ENCODE measurements around the gene FSD1.

FSD1 gene

GRCh38 chr19:4371247-4372164 is 67.1 kb downstream of the FSD1 start:
- Histone ChIP-seq H3K27ac (ENCODE audit: low read depth, low read length, poor library complexity, severe bottlenecking) (no peak overlapping the region), H3K36me3 (ENCODE audit: insufficient read depth, low read length) (no peaks in the 10 kb centered on the region; the same call in 1 of the 2 replicates), H3K9me2 (ENCODE audit: low read depth, low read length) (no peaks in the 10 kb centered on the region), H3K9me3 (ENCODE audit: low read length) (no peaks in the 10 kb centered on the region), H3K4me1 (ENCODE audit: insufficient read depth, low read length, severe bottlenecking) (peaks cover 43% of the 10 kb centered on the region), H3K79me2 (ENCODE audit: insufficient read depth, low read length) (no peaks in the 10 kb centered on the region), H4K20me1 (ENCODE audit: insufficient read depth, low read length) (no peaks in the 10 kb centered on the region), H3K4me3 (ENCODE audit: low read depth, low read length, poor library complexity, severe bottlenecking) (no peak overlapping the region), H3F3A (ENCODE audit: insufficient read depth, low read length) (no peaks in the 10 kb centered on the region), H3K27me3 (ENCODE audit: insufficient read depth, low read length) (no peaks in the 10 kb centered on the region), H3K4me2 (ENCODE audit: low read length) (no peak overlapping the region), H3K9ac (ENCODE audit: low read length) (no peak overlapping the region), H2AFZ (ENCODE audit: low read length) (no peak overlapping the region)
- TF ChIP-seq EZH2 (IDR thresholded peaks at IDR 0.05; ENCODE audit: borderline replicate concordance, low read length), result no peak
- TF ChIP-seq, protein P1, sequence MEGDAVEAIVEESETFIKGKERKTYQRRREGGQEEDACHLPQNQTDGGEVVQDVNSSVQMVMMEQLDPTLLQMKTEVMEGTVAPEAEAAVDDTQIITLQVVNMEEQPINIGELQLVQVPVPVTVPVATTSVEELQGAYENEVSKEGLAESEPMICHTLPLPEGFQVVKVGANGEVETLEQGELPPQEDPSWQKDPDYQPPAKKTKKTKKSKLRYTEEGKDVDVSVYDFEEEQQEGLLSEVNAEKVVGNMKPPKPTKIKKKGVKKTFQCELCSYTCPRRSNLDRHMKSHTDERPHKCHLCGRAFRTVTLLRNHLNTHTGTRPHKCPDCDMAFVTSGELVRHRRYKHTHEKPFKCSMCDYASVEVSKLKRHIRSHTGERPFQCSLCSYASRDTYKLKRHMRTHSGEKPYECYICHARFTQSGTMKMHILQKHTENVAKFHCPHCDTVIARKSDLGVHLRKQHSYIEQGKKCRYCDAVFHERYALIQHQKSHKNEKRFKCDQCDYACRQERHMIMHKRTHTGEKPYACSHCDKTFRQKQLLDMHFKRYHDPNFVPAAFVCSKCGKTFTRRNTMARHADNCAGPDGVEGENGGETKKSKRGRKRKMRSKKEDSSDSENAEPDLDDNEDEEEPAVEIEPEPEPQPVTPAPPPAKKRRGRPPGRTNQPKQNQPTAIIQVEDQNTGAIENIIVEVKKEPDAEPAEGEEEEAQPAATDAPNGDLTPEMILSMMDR (IDR thresholded peaks at IDR 0.05; ENCODE audit: low read length), result no peak

DNA sequence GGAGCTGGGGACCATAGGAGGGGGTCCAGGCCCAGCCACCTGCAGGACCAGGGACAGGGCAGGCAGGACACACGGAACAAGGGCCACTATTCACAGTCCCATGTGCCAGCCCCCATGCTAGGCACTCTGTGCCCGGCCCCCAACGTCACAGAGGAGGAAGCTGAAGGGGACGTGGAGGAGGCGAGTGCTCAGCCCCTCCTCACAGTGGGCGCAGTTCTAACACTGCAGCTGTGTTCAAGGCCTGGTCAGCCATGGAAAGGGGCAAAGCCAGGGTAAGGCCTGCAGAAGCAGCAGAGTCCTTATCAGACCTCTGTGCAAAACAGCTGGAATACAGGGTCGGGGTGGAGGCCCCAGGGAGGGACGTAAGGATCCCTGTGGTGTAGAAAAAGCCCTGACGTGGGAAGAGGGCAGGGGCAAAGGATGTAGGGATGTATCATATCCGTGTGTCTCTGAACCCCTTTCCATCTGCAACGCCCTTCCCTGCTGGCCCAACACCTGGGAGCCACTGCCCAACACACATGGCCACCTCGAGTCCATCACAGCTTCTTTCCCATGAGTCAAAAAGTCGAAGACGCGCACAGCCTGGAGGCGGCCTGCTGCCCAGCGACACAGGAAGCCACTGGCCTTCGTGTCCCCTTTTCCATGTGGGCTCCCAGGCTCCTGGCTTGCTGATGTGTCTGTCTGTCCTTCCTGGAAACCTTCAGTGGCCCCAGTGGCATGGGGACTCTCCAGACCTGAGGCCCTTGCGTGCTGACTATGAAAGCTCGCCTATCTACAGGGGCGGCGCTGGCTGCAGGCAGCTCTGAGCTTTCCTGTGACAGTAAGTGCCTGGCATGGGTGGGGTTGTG is 68.0 kb downstream of the FSD1 start:
- Histone ChIP-seq H4K20me1 (ENCODE audit: insufficient read depth, low read length) (no peaks in the 10 kb centered on the region), H3K9me2 (ENCODE audit: low read depth, low read length) (no peaks in the 10 kb centered on the region), H3K27ac (ENCODE audit: low read depth, low read length, poor library complexity, severe bottlenecking) (no peak overlapping the region), H2AFZ (ENCODE audit: low read length) (no peak overlapping the region), H3K4me2 (ENCODE audit: low read length) (no peak overlapping the region), H3K9ac (ENCODE audit: low read length) (no peak overlapping the region), H3K36me3 (ENCODE audit: insufficient read depth, low read length) (no peaks in the 10 kb centered on the region; the same call in 1 of the 2 replicates), H3K27me3 (ENCODE audit: insufficient read depth, low read length) (no peaks in the 10 kb centered on the region), H3K9me3 (ENCODE audit: low read length) (no peaks in the 10 kb centered on the region), H3K4me1 (ENCODE audit: insufficient read depth, low read length, severe bottlenecking) (peaks cover 46% of the 10 kb centered on the region), H3F3A (ENCODE audit: insufficient read depth, low read length) (no peaks in the 10 kb centered on the region), H3K4me3 (ENCODE audit: low read depth, low read length, poor library complexity, severe bottlenecking) (no peak overlapping the region), H3K79me2 (ENCODE audit: insufficient read depth, low read length) (no peaks in the 10 kb centered on the region)
- TF ChIP-seq, protein P1 (IDR thresholded peaks at IDR 0.05; ENCODE audit: low read length), result no peak
- TF ChIP-seq EZH2 (IDR thresholded peaks at IDR 0.05; ENCODE audit: borderline replicate concordance, low read length), result no peak

DNA sequence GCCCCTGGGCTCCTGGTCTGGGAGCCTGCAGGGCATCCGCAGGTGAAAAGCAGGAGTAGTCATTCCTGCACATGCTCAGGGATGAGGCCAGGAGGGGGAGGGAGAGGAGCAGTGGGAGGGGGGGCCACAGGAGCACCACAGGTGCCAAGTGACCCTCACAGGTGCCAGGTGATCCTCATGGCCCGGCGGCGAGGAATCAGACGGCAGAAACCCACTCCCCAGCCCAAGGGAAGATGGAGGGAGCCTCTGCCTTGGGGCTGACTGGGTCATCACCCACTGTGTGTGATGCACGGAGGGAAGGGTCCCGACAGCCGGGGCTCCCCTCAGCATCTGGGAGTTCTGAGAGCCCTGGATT is 68.6 kb downstream of the FSD1 start:
- Histone ChIP-seq H3K27me3 (ENCODE audit: insufficient read depth, low read length) (no peaks in the 10 kb centered on the region), H3K4me1 (ENCODE audit: insufficient read depth, low read length, severe bottlenecking) (peaks cover 46% of the 10 kb centered on the region), H3K4me2 (ENCODE audit: low read length) (no peak overlapping the region)

More for the DNA sequence above, 68.6 kb downstream of the FSD1 start:
- H2AFZ ChIP-seq (ENCODE audit: low read length), result no peak overlapping the region
- no peaks in the 10 kb centered on the region for H3K79me2 ChIP-seq (ENCODE audit: insufficient read depth, low read length)
- no peaks in the 10 kb centered on the region for H3K9me3 ChIP-seq (ENCODE audit: low read length)
- no peaks in the 10 kb centered on the region for H3F3A ChIP-seq (ENCODE audit: insufficient read depth, low read length)
- no peaks in the 10 kb centered on the region for H3K9me2 ChIP-seq (ENCODE audit: low read depth, low read length)
- no peak overlapping the region for H3K27ac ChIP-seq (ENCODE audit: low read depth, low read length, poor library complexity, severe bottlenecking)
- no peak overlapping the region for H3K4me3 ChIP-seq (ENCODE audit: low read depth, low read length, poor library complexity, severe bottlenecking)
- TF ChIP-seq EZH2 (IDR thresholded peaks at IDR 0.05; ENCODE audit: borderline replicate concordance, low read length), result no peak
- TF ChIP-seq, protein P1 (IDR thresholded peaks at IDR 0.05; ENCODE audit: low read length), result no peak
- H3K9ac ChIP-seq (ENCODE audit: low read length), result no peak overlapping the region
- no peaks in the 10 kb centered on the region for H4K20me1 ChIP-seq (ENCODE audit: insufficient read depth, low read length)
- H3K36me3 ChIP-seq (ENCODE audit: insufficient read depth, low read length), result peaks cover 4% of the 10 kb centered on the region; the same call in 1 of the 2 replicates

Data from OCI-LY1 (cell line).